Measurements from ENCODE around the gene NUS1. TPM values are rescaled to one million over a fixed set of nuclear protein-coding genes. Genes with fewer than 3 reads are reported as not detected.

The NUS1 gene
- total and polyA plus RNA-seq, 10 of the 15 experiments (the other 5 are each of a cell fraction or from before 2014, with no cell fraction given), result 16.7 to 46.5 (median 22.1) TPM

DNA sequence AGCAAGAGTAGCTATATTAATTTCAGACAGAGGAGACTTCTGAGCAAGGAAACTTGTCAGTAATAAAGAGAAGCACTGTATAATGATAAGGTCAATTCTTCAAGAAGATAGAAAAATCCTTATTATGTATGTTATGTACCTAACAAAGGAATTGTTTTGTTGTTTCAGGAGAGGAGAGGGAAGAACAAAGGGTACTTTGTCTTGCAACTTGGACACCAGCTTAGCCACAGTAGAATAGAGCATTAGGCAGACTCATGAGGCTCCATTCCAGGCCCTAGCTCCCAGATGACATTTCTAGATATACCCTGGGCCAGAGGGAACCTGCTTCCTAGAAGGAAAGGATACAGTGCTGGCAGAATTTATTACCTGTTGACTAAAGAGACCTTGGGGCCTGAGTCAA, 6.5 kb upstream of the NUS1 start:
- Histone ChIP-seq H3K27me3 (replicated peaks in 1 of 2; ENCODE audit: control insufficient read depth in 2 of 2, insufficient read depth in 2 of 2, low read length in 1 of 2) (no peaks in the 10 kb centered on the region), H3K79me2 (ENCODE audit: control insufficient read depth, insufficient read depth, low read length) (no peaks in the 10 kb centered on the region), H3K27ac (ENCODE audit: control insufficient read depth, insufficient read depth) (no peak overlapping the region), H3K36me3 (ENCODE audit: control insufficient read depth in 2 of 2, insufficient read depth in 2 of 2, low read length in 1 of 2) (no peaks in the 10 kb centered on the region; a peak in 1 of 4 replicates), H2AFZ (ENCODE audit: control insufficient read depth, low read depth, low read length) (no peak overlapping the region), H4K20me1 (ENCODE audit: control insufficient read depth, insufficient read depth) (no peaks in the 10 kb centered on the region), H3K4me1 (ENCODE audit: control insufficient read depth, insufficient read depth, low read length) (no peaks in the 10 kb centered on the region), H3K9me3 (replicated peaks; ENCODE audit: control insufficient read depth, insufficient read depth, low read length) (peaks cover 3% of the 10 kb centered on the region; the same call in 2 of the 3 replicates), H3K9ac (ENCODE audit: control insufficient read depth, insufficient read depth, low read length) (no peak overlapping the region), H3K4me2 (ENCODE audit: control insufficient read depth, insufficient read depth) (no peak overlapping the region), H3K4me3 (no peak overlapping the region)
- ChIA-PET POLR2A (no interaction called here), RAD21 (ENCODE audit: unreplicated experiment) (no interaction called here), SMC1A (ENCODE audit: uncharacterized antibody, unreplicated experiment) (no interaction called here), CTCF (no interaction called here)
- in situ Hi-C loops (cut with MboI), result no loop called here
- TF ChIP-seq ZNF274 (IDR thresholded peaks at IDR 0.05; ENCODE audit: insufficient read depth, insufficient read length) (no peak), YBX1 (IDR thresholded peaks at IDR 0.05) (no peak), POLR2A (IDR thresholded peaks at IDR 0.05; ENCODE audit: low read depth, low read length) (no peak), NFYB (IDR thresholded peaks at IDR 0.05; ENCODE audit: insufficient read depth, low read depth, low read length) (no peak), ZNF217 (IDR thresholded peaks at IDR 0.05) (no peak), BACH1 (IDR thresholded peaks at IDR 0.05; ENCODE audit: borderline replicate concordance) (no peak), ZNF384 (IDR thresholded peaks at IDR 0.05; ENCODE audit: borderline replicate concordance, low read depth, low read length) (no peak), NFXL1 (IDR thresholded peaks at IDR 0.05; ENCODE audit: borderline replicate concordance) (no peak), BRCA1 (IDR thresholded peaks at IDR 0.05; ENCODE audit: low read depth, low read length) (no peak), NRF1 (conservative IDR thresholded peaks at IDR 0.05; ENCODE audit: low read depth, low read length) (no peak), POU2F2 (IDR thresholded peaks at IDR 0.05; ENCODE audit: borderline replicate concordance, low read depth, low read length) (no peak), JUND (IDR thresholded peaks at IDR 0.05; ENCODE audit: low read depth, low read length) (no peak), POLR2AphosphoS2 (IDR thresholded peaks at IDR 0.05; ENCODE audit: low read depth, low read length) (no peak), MTA3 (IDR thresholded peaks at IDR 0.05; ENCODE audit: borderline replicate concordance, low read length) (no peak)
- TF ChIP-seq, protein P1, sequence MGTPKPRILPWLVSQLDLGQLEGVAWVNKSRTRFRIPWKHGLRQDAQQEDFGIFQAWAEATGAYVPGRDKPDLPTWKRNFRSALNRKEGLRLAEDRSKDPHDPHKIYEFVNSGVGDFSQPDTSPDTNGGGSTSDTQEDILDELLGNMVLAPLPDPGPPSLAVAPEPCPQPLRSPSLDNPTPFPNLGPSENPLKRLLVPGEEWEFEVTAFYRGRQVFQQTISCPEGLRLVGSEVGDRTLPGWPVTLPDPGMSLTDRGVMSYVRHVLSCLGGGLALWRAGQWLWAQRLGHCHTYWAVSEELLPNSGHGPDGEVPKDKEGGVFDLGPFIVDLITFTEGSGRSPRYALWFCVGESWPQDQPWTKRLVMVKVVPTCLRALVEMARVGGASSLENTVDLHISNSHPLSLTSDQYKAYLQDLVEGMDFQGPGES (IDR thresholded peaks at IDR 0.05), result no peak
- TF ChIP-seq, protein P2, sequence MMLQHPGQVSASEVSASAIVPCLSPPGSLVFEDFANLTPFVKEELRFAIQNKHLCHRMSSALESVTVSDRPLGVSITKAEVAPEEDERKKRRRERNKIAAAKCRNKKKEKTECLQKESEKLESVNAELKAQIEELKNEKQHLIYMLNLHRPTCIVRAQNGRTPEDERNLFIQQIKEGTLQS (IDR thresholded peaks at IDR 0.05; ENCODE audit: borderline replicate concordance, extremely low read depth, low read depth, low read length), result no peak
- TF ChIP-seq, protein P3, sequence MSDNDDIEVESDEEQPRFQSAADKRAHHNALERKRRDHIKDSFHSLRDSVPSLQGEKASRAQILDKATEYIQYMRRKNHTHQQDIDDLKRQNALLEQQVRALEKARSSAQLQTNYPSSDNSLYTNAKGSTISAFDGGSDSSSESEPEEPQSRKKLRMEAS (IDR thresholded peaks at IDR 0.05; ENCODE audit: low read depth, low read length), result no peak
- TF ChIP-seq, protein P4, sequence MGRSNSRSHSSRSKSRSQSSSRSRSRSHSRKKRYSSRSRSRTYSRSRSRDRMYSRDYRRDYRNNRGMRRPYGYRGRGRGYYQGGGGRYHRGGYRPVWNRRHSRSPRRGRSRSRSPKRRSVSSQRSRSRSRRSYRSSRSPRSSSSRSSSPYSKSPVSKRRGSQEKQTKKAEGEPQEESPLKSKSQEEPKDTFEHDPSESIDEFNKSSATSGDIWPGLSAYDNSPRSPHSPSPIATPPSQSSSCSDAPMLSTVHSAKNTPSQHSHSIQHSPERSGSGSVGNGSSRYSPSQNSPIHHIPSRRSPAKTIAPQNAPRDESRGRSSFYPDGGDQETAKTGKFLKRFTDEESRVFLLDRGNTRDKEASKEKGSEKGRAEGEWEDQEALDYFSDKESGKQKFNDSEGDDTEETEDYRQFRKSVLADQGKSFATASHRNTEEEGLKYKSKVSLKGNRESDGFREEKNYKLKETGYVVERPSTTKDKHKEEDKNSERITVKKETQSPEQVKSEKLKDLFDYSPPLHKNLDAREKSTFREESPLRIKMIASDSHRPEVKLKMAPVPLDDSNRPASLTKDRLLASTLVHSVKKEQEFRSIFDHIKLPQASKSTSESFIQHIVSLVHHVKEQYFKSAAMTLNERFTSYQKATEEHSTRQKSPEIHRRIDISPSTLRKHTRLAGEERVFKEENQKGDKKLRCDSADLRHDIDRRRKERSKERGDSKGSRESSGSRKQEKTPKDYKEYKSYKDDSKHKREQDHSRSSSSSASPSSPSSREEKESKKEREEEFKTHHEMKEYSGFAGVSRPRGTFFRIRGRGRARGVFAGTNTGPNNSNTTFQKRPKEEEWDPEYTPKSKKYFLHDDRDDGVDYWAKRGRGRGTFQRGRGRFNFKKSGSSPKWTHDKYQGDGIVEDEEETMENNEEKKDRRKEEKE (IDR thresholded peaks at IDR 0.05), result no peak
- ATAC-seq, result no peak
- BruUV-seq (replicated peaks), result no TSS peak
- no peak for FAIRE-seq
- no peak for DNase-seq (ENCODE audit: low read depth, low spot score)
- intact Hi-C loops (cut with micrococcal nuclease; ENCODE audit: unreplicated experiment), result no loop called here
